Measurements from ENCODE around the gene DOC2A. TPM values are rescaled to one million over a fixed set of nuclear protein-coding genes. Genes with fewer than 3 reads are reported as not detected.
"Not testable (repeated sequence)": the region's sequence is repeated elsewhere in the genome, so short reads cannot be mapped to it uniquely, and the experiment has no call there.

DOC2A gene
- total RNA-seq, 4 donors from 2014 or later: 7.2 to 28.8 (median 9.7) TPM

DNA sequence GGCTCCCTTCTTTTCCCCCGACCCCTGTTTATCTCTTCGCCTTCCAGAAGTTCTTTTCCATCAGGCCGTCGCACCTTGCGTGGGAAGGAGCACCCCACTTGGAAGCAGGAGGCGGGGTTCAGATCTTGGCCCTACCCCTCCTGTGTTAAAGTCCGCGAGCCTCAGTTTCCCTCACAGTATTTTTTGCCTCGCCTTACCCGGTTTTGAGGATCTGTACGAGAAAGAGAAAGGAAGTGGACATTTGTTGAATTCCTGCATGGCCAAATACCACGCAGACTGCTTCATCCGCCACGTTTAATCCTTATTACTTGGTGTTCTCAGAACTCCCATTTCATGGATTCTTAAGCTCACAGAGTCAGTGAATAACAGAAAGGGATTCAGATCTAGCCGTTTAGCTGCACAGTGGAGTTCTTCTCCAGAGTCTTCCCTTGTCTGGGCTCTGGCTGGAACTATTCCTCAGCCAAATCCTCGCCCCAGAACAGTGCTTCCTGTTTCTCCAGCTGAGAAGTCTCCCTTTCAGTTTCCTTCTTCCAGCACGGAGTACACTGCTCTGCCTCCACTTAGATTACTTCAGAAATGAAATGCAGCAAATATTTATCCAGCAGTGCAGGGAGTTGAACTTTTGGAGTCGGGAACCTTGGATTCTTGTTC is 48.4 kb downstream of the DOC2A start:
- in situ Hi-C loops (cut with MboI; ENCODE audit: low pct_ligation_motif_present in 1 of 4, low pct_unique_long_range_greater_than_20kb in 1 of 4, low sequenced_read_pairs in 3 of 4) (no loop called here), intact Hi-C loops (cut with DNase I; ENCODE audit: low total_unique reads) (no loop called here)
- H3K4me3 ChIP-seq: peak overlapping the region; percentile 60 to 90 (median 76)
- TF ChIP-seq, protein P1, sequence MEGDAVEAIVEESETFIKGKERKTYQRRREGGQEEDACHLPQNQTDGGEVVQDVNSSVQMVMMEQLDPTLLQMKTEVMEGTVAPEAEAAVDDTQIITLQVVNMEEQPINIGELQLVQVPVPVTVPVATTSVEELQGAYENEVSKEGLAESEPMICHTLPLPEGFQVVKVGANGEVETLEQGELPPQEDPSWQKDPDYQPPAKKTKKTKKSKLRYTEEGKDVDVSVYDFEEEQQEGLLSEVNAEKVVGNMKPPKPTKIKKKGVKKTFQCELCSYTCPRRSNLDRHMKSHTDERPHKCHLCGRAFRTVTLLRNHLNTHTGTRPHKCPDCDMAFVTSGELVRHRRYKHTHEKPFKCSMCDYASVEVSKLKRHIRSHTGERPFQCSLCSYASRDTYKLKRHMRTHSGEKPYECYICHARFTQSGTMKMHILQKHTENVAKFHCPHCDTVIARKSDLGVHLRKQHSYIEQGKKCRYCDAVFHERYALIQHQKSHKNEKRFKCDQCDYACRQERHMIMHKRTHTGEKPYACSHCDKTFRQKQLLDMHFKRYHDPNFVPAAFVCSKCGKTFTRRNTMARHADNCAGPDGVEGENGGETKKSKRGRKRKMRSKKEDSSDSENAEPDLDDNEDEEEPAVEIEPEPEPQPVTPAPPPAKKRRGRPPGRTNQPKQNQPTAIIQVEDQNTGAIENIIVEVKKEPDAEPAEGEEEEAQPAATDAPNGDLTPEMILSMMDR (IDR thresholded peaks at IDR 0.05): no peak
- TF ChIP-seq POLR2AphosphoS5 (IDR thresholded peaks at IDR 0.05): peak in 2 of 3 donors; percentile 44 to 50
- no peaks in the 10 kb centered on the region for H3K36me3 ChIP-seq
- peak; percentile 48 for DNase-seq
- H3K27ac ChIP-seq: peak overlapping the region; percentile 93 to 98 (median 96)
- no peaks in the 10 kb centered on the region for H3K27me3 ChIP-seq
- WGBS, 2 donors (ENCODE audit: low coverage in 1 of 2): 0 to 5% methylated on average over 2 to 18 of the region's 18 CpGs
- H3K9me3 ChIP-seq: no peaks in the 10 kb centered on the region
- H3K4me1 ChIP-seq: peaks cover 0 to 38% (median 20%) of the 10 kb centered on the region in 4 donors

DNA sequence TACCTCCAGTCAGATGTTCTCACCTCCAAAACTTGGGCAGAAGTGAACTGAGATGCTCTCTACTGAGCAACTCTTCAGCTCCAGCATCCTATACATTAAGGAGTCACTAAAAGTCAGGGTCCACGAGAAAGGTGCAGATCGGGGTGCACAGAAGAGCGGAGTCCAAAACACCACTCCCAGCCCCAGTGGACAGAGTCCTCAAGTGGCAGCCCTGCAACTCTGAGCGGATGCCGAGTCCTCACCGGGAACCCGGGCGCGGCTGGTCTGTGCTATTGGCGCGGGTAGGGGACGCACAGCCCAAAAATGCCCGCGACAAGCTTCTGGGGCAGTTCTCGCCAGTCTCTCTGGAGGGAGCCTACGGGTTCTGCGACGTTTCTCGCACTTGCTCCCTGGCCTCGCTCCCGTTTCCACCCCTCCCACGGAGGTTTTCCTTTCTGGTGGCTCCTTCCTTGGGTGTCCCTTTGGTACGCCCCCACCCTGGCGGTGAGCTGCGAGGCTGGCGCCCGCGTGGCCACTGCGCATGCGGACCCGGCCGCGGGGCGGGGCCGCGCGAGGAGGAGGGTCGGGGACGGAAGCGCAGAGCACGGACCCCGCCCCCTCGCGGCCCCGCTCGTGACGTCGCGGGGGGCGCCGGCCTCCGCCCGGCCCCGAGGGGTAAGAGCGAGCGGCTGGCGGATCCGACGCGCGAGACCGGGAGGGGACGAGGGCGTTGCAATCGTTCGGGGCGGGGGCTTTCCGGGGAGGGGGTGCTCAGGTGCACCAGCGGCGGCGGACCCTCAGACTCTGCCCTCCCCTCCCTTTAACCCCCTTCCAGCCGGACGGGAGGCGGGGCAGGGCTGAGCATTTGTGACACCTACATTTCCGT is 49.1 kb downstream of the DOC2A start, which contains the start of gene TMEM219:
TSS of gene TMEM219 (plus strand) at position 601 of the 865 bp plus-strand sequence. CDS start 1,065 bp downstream, outside the sequence.
- intact Hi-C loops (cut with DNase I; ENCODE audit: low total_unique reads) (no loop called here), in situ Hi-C loops (cut with MboI; ENCODE audit: low pct_ligation_motif_present in 1 of 4, low pct_unique_long_range_greater_than_20kb in 1 of 4, low sequenced_read_pairs in 3 of 4) (no loop called here)
- WGBS, 2 donors (ENCODE audit: low coverage in 1 of 2): 0% methylated on average over 50 of the region's 75 CpGs; no CpG with 5 or more reads in 1 of the 2 donors
- Histone ChIP-seq H3K27ac (peak within 1 kb of the TSS; percentile 93 to 98 (median 96)), H3K36me3 (no peaks in the 10 kb centered on the region), H3K9me3 (no peaks in the 10 kb centered on the region), H3K4me1 (peaks cover 0 to 38% (median 20%) of the 10 kb centered on the region in 4 donors), H3K4me3 (peak within 1 kb of the TSS; percentile 60 to 90 (median 76)), H3K27me3 (no peaks in the 10 kb centered on the region)
- peak; percentile 64 for TF ChIP-seq POLR2A (IDR thresholded peaks at IDR 0.05)
- TF ChIP-seq POLR2AphosphoS5 (IDR thresholded peaks at IDR 0.05): peak; percentile 66 to 90 (median 83)
- TF ChIP-seq, protein P1 (IDR thresholded peaks at IDR 0.05): peak; percentile 48 to 90 (median 59)
- no peak for TF ChIP-seq EP300 (IDR thresholded peaks at IDR 0.05; ENCODE audit: low read depth)
- DNase-seq: peak; percentile 94

DNA sequence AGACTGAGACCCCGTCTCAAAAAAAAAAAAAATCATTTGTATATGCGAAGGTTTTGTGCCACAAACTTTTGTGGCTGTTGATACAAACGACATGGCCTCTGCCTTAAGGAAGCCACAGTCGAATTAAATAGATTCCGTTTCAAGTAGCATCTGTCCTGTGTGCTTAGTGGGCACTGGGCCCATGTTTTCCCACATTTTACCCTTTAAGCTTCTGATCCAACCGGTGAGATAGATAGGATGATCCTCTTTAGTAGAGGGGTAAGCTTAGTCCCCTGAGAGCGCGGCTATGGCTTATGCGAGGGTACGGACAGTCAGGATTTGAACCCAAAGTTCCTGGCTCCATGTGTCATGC is 49.7 kb downstream of the DOC2A start:
- intact Hi-C loops (cut with DNase I; ENCODE audit: low total_unique reads) (no loop called here), in situ Hi-C loops (cut with MboI; ENCODE audit: low pct_ligation_motif_present in 1 of 4, low pct_unique_long_range_greater_than_20kb in 1 of 4, low sequenced_read_pairs in 3 of 4) (no loop called here)
- TF ChIP-seq POLR2A (IDR thresholded peaks at IDR 0.05): no peak
- no peak for TF ChIP-seq POLR2AphosphoS5 (IDR thresholded peaks at IDR 0.05)
- TF ChIP-seq, protein P1 (IDR thresholded peaks at IDR 0.05): no peak
- TF ChIP-seq EP300 (IDR thresholded peaks at IDR 0.05; ENCODE audit: low read depth): no peak
- WGBS, 2 donors (ENCODE audit: low coverage in 1 of 2): 60% methylated on average over 1 to 10 of the region's 10 CpGs
- H3K4me3 ChIP-seq: peak overlapping the region in 3 of 4 donors; percentile 60 to 83 (median 70)
- no peaks in the 10 kb centered on the region for H3K36me3 ChIP-seq
- H3K9me3 ChIP-seq: no peaks in the 10 kb centered on the region
- no peak for DNase-seq
- peak overlapping the region; percentile 93 to 98 (median 96) for H3K27ac ChIP-seq
- no peaks in the 10 kb centered on the region for H3K27me3 ChIP-seq
- peaks cover 0 to 36% (median 20%) of the 10 kb centered on the region in 4 donors for H3K4me1 ChIP-seq

DNA sequence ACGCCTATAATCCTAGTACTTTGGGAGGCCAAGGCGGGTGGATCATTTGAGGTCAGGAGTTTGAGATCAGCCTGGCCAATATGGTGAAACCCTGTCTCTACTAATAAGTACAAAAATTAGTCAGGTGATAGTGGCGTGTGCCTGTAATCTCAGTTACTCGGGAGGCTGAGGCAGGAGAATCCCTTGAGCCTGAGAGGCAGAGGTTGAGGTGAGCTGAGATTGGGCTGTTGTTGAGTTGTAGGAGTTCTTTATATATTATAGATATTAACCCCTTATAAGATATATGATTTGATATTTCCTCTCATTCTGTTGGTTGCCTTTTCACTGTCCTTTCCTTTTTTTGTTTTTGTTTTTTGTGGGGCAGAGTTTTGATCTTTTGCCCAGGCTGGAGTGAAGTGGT is 51.0 kb downstream of the DOC2A start:
- peaks cover 0 to 28% (median 20%) of the 10 kb centered on the region in 4 donors for H3K4me1 ChIP-seq
- H3K27me3 ChIP-seq; H3K27ac ChIP-seq; H3K36me3 ChIP-seq; H3K4me3 ChIP-seq; intact Hi-C loops (cut with DNase I; ENCODE audit: low total_unique reads); DNase-seq; in situ Hi-C loops (cut with MboI; ENCODE audit: low pct_ligation_motif_present in 1 of 4, low pct_unique_long_range_greater_than_20kb in 1 of 4, low sequenced_read_pairs in 3 of 4); H3K9me3 ChIP-seq: not testable (repeated sequence)
- WGBS, 2 donors (ENCODE audit: low coverage in 1 of 2): 84 to 93% methylated on average over 2 to 4 of the region's 4 CpGs
